HCT116 (cell line): ENCODE data around the gene TENM4. TPM values are rescaled to one million over a fixed set of nuclear protein-coding genes. Genes with fewer than 3 reads are reported as not detected.

Source experiments
- ATAC-seq: fragments of 200-7000 bp; cut with Tn5 transposase; 2 replicates; pipeline ENCODE4 v1.9.1; 2020; ENCODE audit warnings: mild to moderate bottlenecking, moderate library complexity
- BruUV-seq: library from RNA; stranded (reverse); fragments of 400-500 nt; replicated peaks from 2 replicates; lab custom pipeline; 2021; lab: Mats Ljungman, UMichigan
- CTCF ChIA-PET: fragments of 300-600 bp; sonication (Branson Sonifier 250); formaldehyde crosslinking; loops from one replicate; lab custom pipeline; 2021; ENCODE audit warnings: antibody characterized with exemption; lab: Charles Lee
- POLR2A ChIA-PET: fragments of 300-600, 350-600 bp; sonication (Branson Sonifier 250); formaldehyde crosslinking; loops from one replicate; lab custom pipeline; 2021; ENCODE audit warnings: antibody characterized with exemption; lab: Charles Lee
- RAD21 ChIA-PET, 2 experiments: fragments of 300-600 bp; sonication (Branson Sonifier 250); formaldehyde crosslinking; loops; one replicate each; lab custom pipeline; 2023; ENCODE audit warnings: low total read pairs in 2 of 2; ENCODE audit not compliant: uncharacterized antibody in 2 of 2, unreplicated experiment in 2 of 2, low non-redundant PET in 1 of 2; lab: Charles Lee
- DNase-seq: peaks from one replicate; pipeline ENCODE4 v3.0.0-alpha.2; 2010; ENCODE audit warnings: low read depth, low spot score
- H2AFZ ChIP-seq: fragments of 200-600 bp; shearing (Covaris generic), sonication (generic); 2 replicates; pipeline ENCODE4 v1.6.1; 2017; ENCODE audit warnings: low read depth, mixed run types, mixed read lengths, antibody characterized with exemption, low read length; ENCODE audit not compliant: poor library complexity, severe bottlenecking
- H3K27ac ChIP-seq: 2 replicates; pipeline ENCODE4 v1.5.1; 2012; ENCODE audit warnings: low read depth, low read length
- H3K27me3 ChIP-seq: fragments of 200-600 bp; sonication (generic); 2 replicates; pipeline ENCODE4 v1.6.1; 2016; ENCODE audit warnings: mixed run types, low read length, mixed read lengths; ENCODE audit not compliant: insufficient read depth
- H3K36me3 ChIP-seq, 2 experiments: fragments of 200-500 bp in 1 of 2; fragments of 200-600 bp in 1 of 2; sonication (Bioruptor generic) in 1 of 2; sonication (generic) in 1 of 2; 2 replicates each; pipeline versions ENCODE4 v1.5.1 to v1.6.1; 2014 to 2016; ENCODE audit warnings: low read length in 2 of 2, inconsistent platforms in 1 of 2, mixed read lengths in 1 of 2, mixed run types in 1 of 2; ENCODE audit not compliant: insufficient read depth in 2 of 2, control insufficient read depth in 1 of 2
- H3K4me1 ChIP-seq, 2 experiments: fragments of 200-600 bp in 1 of 2; sonication (generic) in 1 of 2; 2 replicates each; pipeline versions ENCODE4 v1.5.1 to v1.6.1; 2012 to 2017; ENCODE audit warnings: low read length in 2 of 2, inconsistent platforms in 1 of 2, mild to moderate bottlenecking in 1 of 2, mixed read lengths in 1 of 2, mixed run types in 1 of 2, moderate library complexity in 1 of 2; ENCODE audit not compliant: insufficient read depth in 2 of 2, control insufficient read depth in 1 of 2
- H3K4me2 ChIP-seq: fragments of 200-600 bp; sonication (generic); 2 replicates; pipeline ENCODE4 v1.6.1; 2017; ENCODE audit warnings: mixed run types, low read length, mixed read lengths
- H3K4me3 ChIP-seq, 2 experiments: fragments of 200-600 bp in 1 of 2; sonication (generic) in 1 of 2; replicated peaks in 1 of 2; 2 replicates each; pipeline ENCODE4 v1.5.1; 2011 to 2016; ENCODE audit warnings: low read length in 2 of 2, control low read depth in 1 of 2, low read depth in 1 of 2, mild to moderate bottlenecking in 1 of 2, mixed read lengths in 1 of 2, mixed run types in 1 of 2
- H3K79me2 ChIP-seq: fragments of 200-600 bp; sonication (generic); 2 replicates; pipeline ENCODE4 v1.6.1; 2017; ENCODE audit warnings: mild to moderate bottlenecking, mixed run types, low read length, moderate library complexity, mixed read lengths; ENCODE audit not compliant: insufficient read depth
- H3K9ac ChIP-seq: fragments of 200-600 bp; sonication (generic); 2 replicates; pipeline ENCODE4 v1.6.1; 2016; ENCODE audit warnings: low read length, mixed read lengths
- H3K9me2 ChIP-seq: fragments of 200-600 bp; sonication (generic), shearing (Covaris generic); 2 replicates; pipeline ENCODE4 v1.6.1; 2017; ENCODE audit warnings: mixed run types, mild to moderate bottlenecking, moderate library complexity; ENCODE audit not compliant: insufficient read depth
- H3K9me3 ChIP-seq, 2 experiments: fragments of 200-500 bp in 1 of 2; fragments of 200-600 bp in 1 of 2; sonication (Bioruptor generic) in 1 of 2; sonication (generic) in 1 of 2; 2 replicates each; pipeline ENCODE4 v1.6.1; 2014 to 2017; ENCODE audit warnings: low read length in 2 of 2, mixed read lengths in 2 of 2, inconsistent platforms in 1 of 2, low read depth in 1 of 2, mild to moderate bottlenecking in 1 of 2, mixed run types in 1 of 2, moderate library complexity in 1 of 2; ENCODE audit not compliant: control insufficient read depth in 1 of 2, insufficient read depth in 1 of 2
- H4K20me1 ChIP-seq: fragments of 200-600 bp; sonication (generic), shearing (Covaris generic); 2 replicates; pipeline ENCODE4 v1.6.1; 2017; ENCODE audit warnings: mixed run types, mild to moderate bottlenecking, moderate library complexity; ENCODE audit not compliant: insufficient read depth
- CBX3 ChIP-seq: IDR thresholded peaks from 2 replicates; pipeline ENCODE4 v1.6.1; 2012; ENCODE audit warnings: low read depth
- ELF1 ChIP-seq: IDR thresholded peaks from 2 replicates; pipeline ENCODE4 v1.6.1; 2012; ENCODE audit warnings: low read depth, borderline replicate concordance
- EZH2 ChIP-seq: fragments of 200-600 bp; sonication (generic); IDR thresholded peaks from 2 replicates; pipeline ENCODE4 v1.6.1; 2017; ENCODE audit warnings: antibody characterized with exemption, mixed run types
- EZH2phosphoT487 ChIP-seq: fragments of 200-600 bp; IDR thresholded peaks from 2 replicates; pipeline ENCODE4 v1.6.1; 2018; ENCODE audit warnings: antibody characterized with exemption, borderline replicate concordance
- FOSL1 ChIP-seq: IDR thresholded peaks from 2 replicates; pipeline ENCODE4 v1.6.1; 2012; ENCODE audit warnings: low read depth
- MAX ChIP-seq: IDR thresholded peaks from 2 replicates; pipeline ENCODE4 v1.6.1; 2012
- POLR2A ChIP-seq: IDR thresholded peaks from 2 replicates; pipeline ENCODE4 v1.7.0; 2011; ENCODE audit warnings: borderline replicate concordance; ENCODE audit not compliant: insufficient read depth, insufficient read length; ENCODE audit errors: extremely low read depth
- SIN3A ChIP-seq: IDR thresholded peaks from 2 replicates; pipeline ENCODE4 v1.6.1; 2012; ENCODE audit warnings: low read depth
- SRF ChIP-seq: IDR thresholded peaks from 2 replicates; pipeline ENCODE4 v1.6.1; 2012; ENCODE audit warnings: low read depth
- TCF7L2 ChIP-seq: IDR thresholded peaks from 2 replicates; pipeline ENCODE4 v1.7.0; 2011; ENCODE audit warnings: borderline replicate concordance, inconsistent platforms; ENCODE audit not compliant: insufficient read depth, insufficient read length; ENCODE audit errors: extremely low read depth
- ZFX ChIP-seq: fragments of 450-650 bp; IDR thresholded peaks from 2 replicates; pipeline ENCODE4 v1.6.1; 2017
- ZNF274 ChIP-seq: fragments of 200-500 bp; sonication (Bioruptor generic); IDR thresholded peaks from 2 replicates; pipeline ENCODE4 v1.6.1; 2014; ENCODE audit warnings: mild to moderate bottlenecking, low read depth, low read length, inconsistent platforms
- intact Hi-C: fragments of 100-400 bp; cut with micrococcal nuclease; formaldehyde crosslinking; loops from 2 replicates; pipeline ENCODE4 v1.10.0; 2022
- total RNA-seq: library from RNA; stranded (reverse); gene quantifications from one replicate; pipeline ENCODE4 v1.2.1, GENCODE V29; 2021; ENCODE audit not compliant: unreplicated experiment

Gene TENM4
- total RNA-seq, 1 experiment from 2014 or later, result 0.05 TPM

- POLR2A ChIA-PET, result no interaction called here
- BruUV-seq, result no TSS peak
- H3K79me2 ChIP-seq, result no peaks in the 10 kb centered on the region
- H3K27ac ChIP-seq, result no peak overlapping the region
- no peak for ATAC-seq
- no peaks in the 10 kb centered on the region for H3K4me1 ChIP-seq
- H3K4me2 ChIP-seq, result no peak overlapping the region
- H3K9ac ChIP-seq, result no peak overlapping the region
- no peak overlapping the region for H3K4me3 ChIP-seq
- no peak overlapping the region for H2AFZ ChIP-seq
- RAD21 ChIA-PET, result no interaction called here
- no peak for TF ChIP-seq ZFX
- TF ChIP-seq, all 23 proteins: peak for 0
- Histone ChIP-seq H3K27me3 (peaks cover 9% of the 10 kb centered on the region; the same call in 1 of the 2 replicates), H3K9me2 (no peaks in the 10 kb centered on the region), H3K36me3 (no peaks in the 10 kb centered on the region), H3K9me3 (no peaks in the 10 kb centered on the region), H4K20me1 (no peaks in the 10 kb centered on the region)
- intact Hi-C loops, result no loop called here
- no peak for DNase-seq
- CTCF ChIA-PET, result no interaction called here
Measured at GRCh38 chr11:79189055-79189454, 251.8 kb downstream of the TENM4 start.

GRCh38 chr11:79186669-79187068, 254.2 kb downstream of the TENM4 start:
- intact Hi-C loops, result no loop called here
- DNase-seq (no peak), ATAC-seq (no peak)
- Histone ChIP-seq H2AFZ (no peak overlapping the region), H3K9me2 (no peaks in the 10 kb centered on the region), H3K9ac (no peak overlapping the region), H3K9me3 (no peaks in the 10 kb centered on the region), H3K4me3 (no peak overlapping the region), H3K27me3 (peaks cover 13% of the 10 kb centered on the region)
- TF ChIP-seq FOSL1 (no peak), ZNF274 (no peak), TCF7L2 (no peak), ELF1 (no peak), CBX3 (no peak), MAX (no peak), SRF (no peak), POLR2A (no peak), SIN3A (no peak), EZH2phosphoT487 (no peak), EZH2 (no peak)
- TF ChIP-seq, all 23 proteins: peak for 0
- no peak overlapping the region for H3K27ac ChIP-seq
- H3K36me3 ChIP-seq, result no peaks in the 10 kb centered on the region
- no peak overlapping the region for H3K4me2 ChIP-seq
- POLR2A ChIA-PET, result no interaction called here
- H3K79me2 ChIP-seq, result no peaks in the 10 kb centered on the region
- H3K4me1 ChIP-seq, result no peaks in the 10 kb centered on the region
- RAD21 ChIA-PET, result no interaction called here
- CTCF ChIA-PET, result no interaction called here
- BruUV-seq, result no TSS peak
- no peaks in the 10 kb centered on the region for H4K20me1 ChIP-seq
